HepG2 (cell line): Measurements from ENCODE around the gene SMPD3. TPM values are rescaled to one million over a fixed set of nuclear protein-coding genes. Genes with fewer than 3 reads are reported as not detected.

Experiments
- ATAC-seq: fragments of 200-7000 bp; cut with Tn5 transposase; 3 replicates; pipeline ENCODE4 v1.9.1; 2020; ENCODE audit warnings: mild to moderate bottlenecking, moderate library complexity
- BruUV-seq: library from RNA; stranded (reverse); fragments of 400-500 nt; replicated peaks from 2 replicates; lab custom pipeline; 2021; lab: Mats Ljungman, UMichigan
- CTCF ChIA-PET: fragments of 300-600 bp; formaldehyde crosslinking; extraction: SDS; loops from one replicate; lab custom pipeline; 2021; ENCODE audit warnings: low total read pairs, inconsistent platforms, low intra/inter-chr PET ratio; lab: Yijun Ruan, JAX
- POLR2A ChIA-PET: fragments of 350-600 bp; sonication (Branson Sonifier 250); formaldehyde crosslinking; loops from one replicate; lab custom pipeline; 2020; ENCODE audit warnings: antibody characterized with exemption, inconsistent platforms; lab: Yijun Ruan, JAX
- DNase-seq: peaks from one replicate; pipeline ENCODE4 v3.0.0-alpha.2; 2015; ENCODE audit warnings: low spot score
- FAIRE-seq: peaks from 3 replicates; lab custom pipeline; 2011; peaks lifted over from hg19 to GRCh38; lab: Jason Lieb, UNC
- H2AFZ ChIP-seq: one replicate; pipeline ENCODE4 v1.6.1; 2011; ENCODE audit warnings: low read length, inconsistent platforms
- H3K27ac ChIP-seq: fragments of 300-600 bp; 3 replicates; pipeline ENCODE4 v1.8.0; 2011; ENCODE audit warnings: mixed run types, mild to moderate bottlenecking, mixed read lengths, low read length, inconsistent platforms; ENCODE audit not compliant: insufficient read depth; ENCODE audit errors: extremely low read length
- H3K27me3 ChIP-seq, 2 experiments: fragments of 200-600 bp in 1 of 2; 2 replicates in 1 of 2; 3 replicates in 1 of 2; pipeline versions ENCODE4 v1.6.0 to v1.8.0; 2011; ENCODE audit warnings: low read length in 2 of 2, mild to moderate bottlenecking in 2 of 2, moderate library complexity in 2 of 2, inconsistent platforms in 1 of 2; ENCODE audit not compliant: insufficient read depth in 2 of 2, control insufficient read depth in 1 of 2
- H3K36me3 ChIP-seq, 2 experiments: fragments of 200-600 bp in 1 of 2; replicated peaks in 1 of 2; 2 replicates in 1 of 2; 3 replicates in 1 of 2; pipeline versions ENCODE4 v1.5.1 to v1.8.0; 2011; ENCODE audit warnings: low read length in 2 of 2, inconsistent platforms in 1 of 2; ENCODE audit not compliant: insufficient read depth in 2 of 2, control insufficient read depth in 1 of 2
- H3K4me1 ChIP-seq: 2 replicates; pipeline ENCODE4 v1.5.1; 2012; ENCODE audit warnings: low read length, inconsistent platforms; ENCODE audit not compliant: insufficient read depth
- H3K4me2 ChIP-seq: 2 replicates; pipeline ENCODE4 v1.6.0; 2011; ENCODE audit warnings: low read depth, low read length, inconsistent platforms
- H3K4me3 ChIP-seq, 3 experiments: fragments of 200-600 bp in 1 of 3; sonication (generic), shearing (Covaris generic) in 1 of 3; replicated peaks in 1 of 3; 2 replicates each; pipeline ENCODE4 v1.5.1; 2011 to 2016; ENCODE audit warnings: low read length in 3 of 3, inconsistent platforms in 2 of 3, low read depth in 2 of 3, mild to moderate bottlenecking in 2 of 3, control low read depth in 1 of 3, mixed read lengths in 1 of 3; ENCODE audit not compliant: insufficient read depth in 1 of 3
- H3K79me2 ChIP-seq: one replicate; pipeline ENCODE4 v1.6.1; 2011; ENCODE audit warnings: low read length, inconsistent platforms; ENCODE audit not compliant: insufficient read depth
- H3K9ac ChIP-seq: 2 replicates; pipeline ENCODE4 v1.6.0; 2011; ENCODE audit warnings: mild to moderate bottlenecking, low read depth, low read length, inconsistent platforms; ENCODE audit not compliant: insufficient read depth
- H3K9me3 ChIP-seq: 2 replicates; pipeline ENCODE4 v1.5.1; 2012; ENCODE audit warnings: mild to moderate bottlenecking, low read length
- H4K20me1 ChIP-seq: 2 replicates; pipeline ENCODE4 v1.6.0; 2011; ENCODE audit warnings: inconsistent platforms, mild to moderate bottlenecking, low read length, moderate library complexity; ENCODE audit not compliant: insufficient read depth
- HNF4G ChIP-seq, 2 experiments: sonication (generic) in 1 of 2; formaldehyde crosslinking in 1 of 2; IDR thresholded peaks; 2 replicates each; pipeline versions ENCODE4 v1.4.0 to v1.6.1; 2011 to 2020; ENCODE audit warnings: borderline replicate concordance in 2 of 2, low read depth in 2 of 2, mild to moderate bottlenecking in 2 of 2, low read length in 1 of 2, missing genetic modification reagents in 1 of 2, moderate library complexity in 1 of 2
- MIXL1 ChIP-seq: IDR thresholded peaks from 2 replicates; pipeline ENCODE4 v1.6.1; 2016
- MYNN ChIP-seq: sonication (generic); formaldehyde crosslinking; IDR thresholded peaks from 2 replicates; pipeline ENCODE4 v1.4.0; 2020; ENCODE audit warnings: mild to moderate bottlenecking, low read depth, missing genetic modification reagents
- PHF21A ChIP-seq: sonication (generic); formaldehyde crosslinking; IDR thresholded peaks from 2 replicates; pipeline ENCODE4 v1.5.0; 2020; ENCODE audit warnings: mild to moderate bottlenecking, missing genetic modification reagents
- SIN3B ChIP-seq: fragments of 150-350 bp; IDR thresholded peaks from 2 replicates; pipeline ENCODE4 v1.6.1; 2014; ENCODE audit warnings: low read length
- TGIF2 ChIP-seq: IDR thresholded peaks from 2 replicates; pipeline ENCODE4 v1.6.1; 2016; ENCODE audit warnings: control low read depth, missing compliant biosample characterization
- ZNF362 ChIP-seq: sonication (generic); formaldehyde crosslinking; IDR thresholded peaks from 2 replicates; pipeline ENCODE4 v1.4.0; 2020; ENCODE audit warnings: missing genetic modification reagents, mild to moderate bottlenecking, borderline replicate concordance
- ZNF749 ChIP-seq: sonication (generic); formaldehyde crosslinking; IDR thresholded peaks from 2 replicates; pipeline ENCODE4 v1.8.0; 2022; ENCODE audit warnings: mild to moderate bottlenecking, missing genetic modification reagents, moderate library complexity, borderline replicate concordance
- WGBS: methylation state at CpG from one replicate; pipeline ENCODE4 v1.1.6; 2017; ENCODE audit warnings: low lambda C conversion rate; 5-methylcytosine and 5-hydroxymethylcytosine counted together
- in situ Hi-C: cut with HindIII; loops from 2 replicates; pipeline ENCODE4 v1.10.0; 2017; ENCODE audit warnings: low pct_unique_long_range_greater_than_20kb; ENCODE audit not compliant: extremely low pct_ligation_motif_present
- intact Hi-C: fragments of 100-400 bp; cut with micrococcal nuclease; formaldehyde crosslinking; loops from one replicate; pipeline ENCODE4 v1.10.0; 2022; ENCODE audit not compliant: unreplicated experiment
- polyA plus RNA-seq, 8 experiments: library from polyadenylated mRNA; depleted of rRNA in 3 of 8; stranded (reverse) in 7 of 8; unstranded in 1 of 8; fragments of >200 nt; fragmentation: Illumina TruSeq in 4 of 8; extraction: Trizol in 4 of 8; gene quantifications; 2 replicates each; pipeline versions ENCODE4 v1.2.1 to v1.2.3, GENCODE V29; 2011 to 2016; ENCODE audit warnings: low read depth in 4 of 8, missing spikeins in 1 of 8, mixed read lengths in 1 of 8; ENCODE audit not compliant: insufficient read depth in 1 of 8
- total RNA-seq, 5 experiments: library from RNA; depleted of rRNA; stranded (reverse); fragments of >200 nt; fragmentation: Illumina TruSeq; extraction: Trizol; gene quantifications; 2 replicates each; pipeline ENCODE4 v1.2.3, GENCODE V29; 2016; ENCODE audit warnings: low read depth in 1 of 5
- TF ChIP-seq, protein P1 (sequence below): fragments of 450-650 bp; IDR thresholded peaks from 2 replicates; pipeline ENCODE4 v1.6.1; 2017; ENCODE audit warnings: mild to moderate bottlenecking
- TF ChIP-seq, protein P2 (sequence below): sonication (generic); formaldehyde crosslinking; IDR thresholded peaks from 2 replicates; pipeline ENCODE4 v1.5.0; 2020; ENCODE audit warnings: mild to moderate bottlenecking, missing genetic modification reagents
- TF ChIP-seq, protein P3 (sequence below): sonication (generic); formaldehyde crosslinking; IDR thresholded peaks from 2 replicates; pipeline ENCODE4 v1.5.0; 2020; ENCODE audit warnings: mild to moderate bottlenecking, missing genetic modification reagents, borderline replicate concordance

Gene SMPD3
- total and polyA plus RNA-seq, 2 of the 13 experiments (the other 11 are each of a cell fraction or from before 2014, with no cell fraction given), result 0.07 to 0.32 TPM

- Histone ChIP-seq H2AFZ (peak overlapping the region; percentile 8), H3K9me3 (no peaks in the 10 kb centered on the region), H3K4me1 (peaks cover 43% of the 10 kb centered on the region), H3K79me2 (no peaks in the 10 kb centered on the region), H3K27me3 (no peaks in the 10 kb centered on the region), H3K27ac (peak overlapping the region; percentile 80), H3K9ac (peak overlapping the region; percentile 63), H3K4me2 (peak overlapping the region; percentile 80), H3K36me3 (peaks cover 13 to 25% of the 10 kb centered on the region in 2 experiments), H4K20me1 (no peaks in the 10 kb centered on the region), H3K4me3 (peak overlapping the region in 2 of 3 experiments; percentile 5 to 40; a peak in 3 of 6 replicates)
- FAIRE-seq (peak; percentile 72), ATAC-seq (peak; percentile 90), DNase-seq (peak; percentile 88)
- WGBS, result 25% methylated on average over 7 of the region's 7 CpGs
- intact Hi-C loops (loop anchor here (5.0 kb wide), 1 partner anchor 245 kb away; the partner anchor contains the start of gene NFATC3), in situ Hi-C loops (loop anchor here (10.0 kb wide), 1 partner anchor 248 kb away; the partner anchor contains the start of gene NFATC3)
- no TSS peak for BruUV-seq
- ChIA-PET POLR2A (interaction anchor here (1.0 to 2.1 kb wide), 8 partner anchors 22 to 253 kb away, joined by 3 to 19 read pairs (median 4); partner anchors contain the start of genes NFATC3, PRMT7, SLC7A6 and SLC7A6OS), CTCF (interaction anchor here (7.0 kb wide), 1 partner anchor 70 kb away, joined by 96 read pairs; the partner anchor contains the start of gene SLC7A6)
- peak; percentile 80 for TF ChIP-seq HNF4G (IDR thresholded peaks at IDR 0.05; ENCODE audit: borderline replicate concordance, low read depth, low read length)
- TF ChIP-seq HNF4G (CRISPR knock-in tag; IDR thresholded peaks at IDR 0.05; ENCODE audit: borderline replicate concordance, low read depth), result no peak
- TF ChIP-seq, protein P1, sequence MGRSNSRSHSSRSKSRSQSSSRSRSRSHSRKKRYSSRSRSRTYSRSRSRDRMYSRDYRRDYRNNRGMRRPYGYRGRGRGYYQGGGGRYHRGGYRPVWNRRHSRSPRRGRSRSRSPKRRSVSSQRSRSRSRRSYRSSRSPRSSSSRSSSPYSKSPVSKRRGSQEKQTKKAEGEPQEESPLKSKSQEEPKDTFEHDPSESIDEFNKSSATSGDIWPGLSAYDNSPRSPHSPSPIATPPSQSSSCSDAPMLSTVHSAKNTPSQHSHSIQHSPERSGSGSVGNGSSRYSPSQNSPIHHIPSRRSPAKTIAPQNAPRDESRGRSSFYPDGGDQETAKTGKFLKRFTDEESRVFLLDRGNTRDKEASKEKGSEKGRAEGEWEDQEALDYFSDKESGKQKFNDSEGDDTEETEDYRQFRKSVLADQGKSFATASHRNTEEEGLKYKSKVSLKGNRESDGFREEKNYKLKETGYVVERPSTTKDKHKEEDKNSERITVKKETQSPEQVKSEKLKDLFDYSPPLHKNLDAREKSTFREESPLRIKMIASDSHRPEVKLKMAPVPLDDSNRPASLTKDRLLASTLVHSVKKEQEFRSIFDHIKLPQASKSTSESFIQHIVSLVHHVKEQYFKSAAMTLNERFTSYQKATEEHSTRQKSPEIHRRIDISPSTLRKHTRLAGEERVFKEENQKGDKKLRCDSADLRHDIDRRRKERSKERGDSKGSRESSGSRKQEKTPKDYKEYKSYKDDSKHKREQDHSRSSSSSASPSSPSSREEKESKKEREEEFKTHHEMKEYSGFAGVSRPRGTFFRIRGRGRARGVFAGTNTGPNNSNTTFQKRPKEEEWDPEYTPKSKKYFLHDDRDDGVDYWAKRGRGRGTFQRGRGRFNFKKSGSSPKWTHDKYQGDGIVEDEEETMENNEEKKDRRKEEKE, result no peak
- peak; percentile 71 for TF ChIP-seq MIXL1 (CRISPR knock-in tag)
- TF ChIP-seq, protein P2, sequence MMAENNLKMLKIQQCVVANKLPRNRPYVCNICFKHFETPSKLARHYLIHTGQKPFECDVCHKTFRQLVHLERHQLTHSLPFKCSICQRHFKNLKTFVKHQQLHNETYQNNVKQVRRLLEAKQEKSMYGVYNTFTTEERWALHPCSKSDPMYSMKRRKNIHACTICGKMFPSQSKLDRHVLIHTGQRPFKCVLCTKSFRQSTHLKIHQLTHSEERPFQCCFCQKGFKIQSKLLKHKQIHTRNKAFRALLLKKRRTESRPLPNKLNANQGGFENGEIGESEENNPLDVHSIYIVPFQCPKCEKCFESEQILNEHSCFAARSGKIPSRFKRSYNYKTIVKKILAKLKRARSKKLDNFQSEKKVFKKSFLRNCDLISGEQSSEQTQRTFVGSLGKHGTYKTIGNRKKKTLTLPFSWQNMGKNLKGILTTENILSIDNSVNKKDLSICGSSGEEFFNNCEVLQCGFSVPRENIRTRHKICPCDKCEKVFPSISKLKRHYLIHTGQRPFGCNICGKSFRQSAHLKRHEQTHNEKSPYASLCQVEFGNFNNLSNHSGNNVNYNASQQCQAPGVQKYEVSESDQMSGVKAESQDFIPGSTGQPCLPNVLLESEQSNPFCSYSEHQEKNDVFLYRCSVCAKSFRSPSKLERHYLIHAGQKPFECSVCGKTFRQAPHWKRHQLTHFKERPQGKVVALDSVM (CRISPR knock-in tag), result peak; percentile 96
- no peak for TF ChIP-seq SIN3B
- 0 out of 2 replicates have a peak, but pooled peaks have one; percentile 31 for TF ChIP-seq ZNF749 (CRISPR knock-in tag)
- TF ChIP-seq, protein P3, sequence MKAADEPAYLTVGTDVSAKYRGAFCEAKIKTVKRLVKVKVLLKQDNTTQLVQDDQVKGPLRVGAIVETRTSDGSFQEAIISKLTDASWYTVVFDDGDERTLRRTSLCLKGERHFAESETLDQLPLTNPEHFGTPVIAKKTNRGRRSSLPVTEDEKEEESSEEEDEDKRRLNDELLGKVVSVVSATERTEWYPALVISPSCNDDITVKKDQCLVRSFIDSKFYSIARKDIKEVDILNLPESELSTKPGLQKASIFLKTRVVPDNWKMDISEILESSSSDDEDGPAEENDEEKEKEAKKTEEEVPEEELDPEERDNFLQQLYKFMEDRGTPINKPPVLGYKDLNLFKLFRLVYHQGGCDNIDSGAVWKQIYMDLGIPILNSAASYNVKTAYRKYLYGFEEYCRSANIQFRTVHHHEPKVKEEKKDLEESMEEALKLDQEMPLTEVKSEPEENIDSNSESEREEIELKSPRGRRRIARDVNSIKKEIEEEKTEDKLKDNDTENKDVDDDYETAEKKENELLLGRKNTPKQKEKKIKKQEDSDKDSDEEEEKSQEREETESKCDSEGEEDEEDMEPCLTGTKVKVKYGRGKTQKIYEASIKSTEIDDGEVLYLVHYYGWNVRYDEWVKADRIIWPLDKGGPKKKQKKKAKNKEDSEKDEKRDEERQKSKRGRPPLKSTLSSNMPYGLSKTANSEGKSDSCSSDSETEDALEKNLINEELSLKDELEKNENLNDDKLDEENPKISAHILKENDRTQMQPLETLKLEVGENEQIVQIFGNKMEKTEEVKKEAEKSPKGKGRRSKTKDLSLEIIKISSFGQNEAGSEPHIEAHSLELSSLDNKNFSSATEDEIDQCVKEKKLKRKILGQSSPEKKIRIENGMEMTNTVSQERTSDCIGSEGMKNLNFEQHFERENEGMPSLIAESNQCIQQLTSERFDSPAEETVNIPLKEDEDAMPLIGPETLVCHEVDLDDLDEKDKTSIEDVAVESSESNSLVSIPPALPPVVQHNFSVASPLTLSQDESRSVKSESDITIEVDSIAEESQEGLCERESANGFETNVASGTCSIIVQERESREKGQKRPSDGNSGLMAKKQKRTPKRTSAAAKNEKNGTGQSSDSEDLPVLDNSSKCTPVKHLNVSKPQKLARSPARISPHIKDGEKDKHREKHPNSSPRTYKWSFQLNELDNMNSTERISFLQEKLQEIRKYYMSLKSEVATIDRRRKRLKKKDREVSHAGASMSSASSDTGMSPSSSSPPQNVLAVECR, result no peak; the same call in 1 of the 2 replicates
- TF ChIP-seq MYNN (CRISPR knock-in tag), result no peak
- peak; percentile 44; the same call in 1 of the 2 replicates for TF ChIP-seq PHF21A (CRISPR knock-in tag)
- TF ChIP-seq ZNF362 (CRISPR knock-in tag), result peak; percentile 28; the same call in 1 of the 2 replicates
- TF ChIP-seq TGIF2, result peak; percentile 9; the same call in 1 of the 2 replicates
Measured at GRCh38 chr16:68332411-68333121, 115.7 kb downstream of the SMPD3 start.
